ENCODE measurements around the gene MAPK8IP1.

MAPK8IP1 gene

DNA sequence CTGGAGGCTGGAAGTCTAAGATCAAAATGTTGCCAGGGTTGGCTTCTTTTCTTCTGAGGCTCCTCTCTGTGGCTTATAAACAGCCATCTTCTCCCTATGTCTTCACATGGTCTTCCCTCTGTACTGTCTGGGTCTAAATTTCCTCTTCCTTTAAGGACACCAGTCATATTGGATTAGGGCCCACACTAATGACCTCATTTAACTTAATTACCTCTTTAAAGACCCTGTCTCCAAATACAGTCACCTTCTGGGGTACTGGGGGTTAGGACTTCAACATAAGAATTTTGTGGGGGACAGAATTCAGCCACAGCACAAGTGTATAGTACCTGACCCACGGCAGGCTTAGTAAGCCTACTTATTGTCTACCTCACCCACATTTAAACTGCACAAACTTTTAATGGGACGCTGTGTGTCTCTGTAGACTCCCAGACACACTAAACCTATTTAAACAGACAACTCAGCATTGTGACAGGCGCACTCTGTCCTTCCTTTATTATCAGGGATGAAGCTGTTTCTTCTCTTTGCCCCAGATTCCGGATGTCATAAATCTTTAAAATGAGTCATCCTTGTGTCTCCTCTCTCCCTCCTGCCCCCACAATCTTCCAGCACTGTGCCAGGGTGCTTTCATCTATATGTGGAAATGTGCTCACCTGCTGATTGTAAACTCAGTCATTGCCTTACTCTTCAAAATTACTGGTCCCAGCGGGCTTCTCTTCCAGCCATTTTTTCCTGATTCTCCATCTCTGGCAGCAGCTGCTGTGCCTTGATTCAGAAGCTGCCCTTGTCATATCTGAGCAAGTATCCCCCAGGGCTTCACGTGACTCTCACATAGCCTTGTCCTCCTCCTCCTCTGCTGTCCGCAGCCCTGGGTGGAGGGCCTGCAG lies 5.4 kb upstream of the MAPK8IP1 start:
- Histone ChIP-seq H3K27ac (replicated peaks) (no peak overlapping the region), H3K27me3 (ENCODE audit: insufficient read depth, poor library complexity, severe bottlenecking) (no peaks in the 10 kb centered on the region), H3K4me3 (replicated peaks; ENCODE audit: insufficient read depth, low read length) (no peak overlapping the region)
- TF ChIP-seq, protein P1, sequence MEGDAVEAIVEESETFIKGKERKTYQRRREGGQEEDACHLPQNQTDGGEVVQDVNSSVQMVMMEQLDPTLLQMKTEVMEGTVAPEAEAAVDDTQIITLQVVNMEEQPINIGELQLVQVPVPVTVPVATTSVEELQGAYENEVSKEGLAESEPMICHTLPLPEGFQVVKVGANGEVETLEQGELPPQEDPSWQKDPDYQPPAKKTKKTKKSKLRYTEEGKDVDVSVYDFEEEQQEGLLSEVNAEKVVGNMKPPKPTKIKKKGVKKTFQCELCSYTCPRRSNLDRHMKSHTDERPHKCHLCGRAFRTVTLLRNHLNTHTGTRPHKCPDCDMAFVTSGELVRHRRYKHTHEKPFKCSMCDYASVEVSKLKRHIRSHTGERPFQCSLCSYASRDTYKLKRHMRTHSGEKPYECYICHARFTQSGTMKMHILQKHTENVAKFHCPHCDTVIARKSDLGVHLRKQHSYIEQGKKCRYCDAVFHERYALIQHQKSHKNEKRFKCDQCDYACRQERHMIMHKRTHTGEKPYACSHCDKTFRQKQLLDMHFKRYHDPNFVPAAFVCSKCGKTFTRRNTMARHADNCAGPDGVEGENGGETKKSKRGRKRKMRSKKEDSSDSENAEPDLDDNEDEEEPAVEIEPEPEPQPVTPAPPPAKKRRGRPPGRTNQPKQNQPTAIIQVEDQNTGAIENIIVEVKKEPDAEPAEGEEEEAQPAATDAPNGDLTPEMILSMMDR (IDR thresholded peaks at IDR 0.05; ENCODE audit: insufficient read depth, low read length): no peak
- DNase-seq (ENCODE audit: low read depth in 1 of 2, low spot score in 1 of 2): no peak

DNA sequence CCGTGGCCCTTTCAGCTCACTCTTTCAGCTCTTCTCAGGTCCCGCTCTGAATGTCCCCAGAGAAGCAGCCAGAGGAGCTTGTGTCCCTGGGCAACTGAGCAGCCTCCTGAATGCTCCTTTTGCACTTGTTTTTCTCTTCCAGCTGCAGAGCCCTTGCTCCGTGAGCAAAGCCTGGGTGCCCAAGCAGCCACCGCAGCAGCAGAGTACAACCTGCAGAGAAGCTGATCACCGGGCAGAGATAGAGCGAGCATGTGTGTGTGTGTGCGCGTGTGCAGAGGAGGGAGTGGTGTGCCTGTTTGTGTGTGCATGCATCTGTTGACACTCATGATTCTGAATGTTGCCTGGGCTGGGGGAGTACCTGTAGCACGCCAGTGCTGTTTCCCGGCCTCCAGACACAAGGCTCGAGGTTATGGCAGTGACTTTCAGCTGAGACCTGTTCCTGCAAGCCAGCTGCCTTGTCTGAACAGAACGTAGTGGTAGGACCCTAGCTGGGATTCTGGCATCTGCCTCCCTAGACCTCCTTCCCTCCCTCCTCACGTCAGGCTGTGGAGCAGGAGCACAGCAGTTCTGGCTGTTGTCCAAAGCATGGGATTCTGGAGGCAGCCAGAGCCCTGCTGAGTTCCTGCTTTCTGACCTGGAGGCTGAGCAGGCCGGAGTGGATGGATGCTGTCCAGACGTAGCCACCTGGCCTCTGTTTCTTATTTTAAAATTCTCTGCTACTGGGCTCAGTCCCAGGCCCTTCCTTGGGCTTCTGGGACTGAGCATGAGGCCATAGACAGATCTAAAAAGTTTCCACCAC lies 4.5 kb upstream of the MAPK8IP1 start:
- DNase-seq (ENCODE audit: low read depth in 1 of 2, low spot score in 1 of 2): no peak
- H3K27me3 ChIP-seq (ENCODE audit: insufficient read depth, poor library complexity, severe bottlenecking): no peaks in the 10 kb centered on the region
- no peak overlapping the region for H3K4me3 ChIP-seq (replicated peaks; ENCODE audit: insufficient read depth, low read length)
- TF ChIP-seq GABPA (IDR thresholded peaks at IDR 0.05; ENCODE audit: low read depth): no peak
- no peak for TF ChIP-seq SPI1 (IDR thresholded peaks at IDR 0.05; ENCODE audit: borderline replicate concordance, low read depth)
- TF ChIP-seq POLR2AphosphoS5 (IDR thresholded peaks at IDR 0.05; ENCODE audit: low read depth): no peak
- TF ChIP-seq, protein P1 (IDR thresholded peaks at IDR 0.05; ENCODE audit: insufficient read depth, low read length): no peak
- TF ChIP-seq, protein P2, sequence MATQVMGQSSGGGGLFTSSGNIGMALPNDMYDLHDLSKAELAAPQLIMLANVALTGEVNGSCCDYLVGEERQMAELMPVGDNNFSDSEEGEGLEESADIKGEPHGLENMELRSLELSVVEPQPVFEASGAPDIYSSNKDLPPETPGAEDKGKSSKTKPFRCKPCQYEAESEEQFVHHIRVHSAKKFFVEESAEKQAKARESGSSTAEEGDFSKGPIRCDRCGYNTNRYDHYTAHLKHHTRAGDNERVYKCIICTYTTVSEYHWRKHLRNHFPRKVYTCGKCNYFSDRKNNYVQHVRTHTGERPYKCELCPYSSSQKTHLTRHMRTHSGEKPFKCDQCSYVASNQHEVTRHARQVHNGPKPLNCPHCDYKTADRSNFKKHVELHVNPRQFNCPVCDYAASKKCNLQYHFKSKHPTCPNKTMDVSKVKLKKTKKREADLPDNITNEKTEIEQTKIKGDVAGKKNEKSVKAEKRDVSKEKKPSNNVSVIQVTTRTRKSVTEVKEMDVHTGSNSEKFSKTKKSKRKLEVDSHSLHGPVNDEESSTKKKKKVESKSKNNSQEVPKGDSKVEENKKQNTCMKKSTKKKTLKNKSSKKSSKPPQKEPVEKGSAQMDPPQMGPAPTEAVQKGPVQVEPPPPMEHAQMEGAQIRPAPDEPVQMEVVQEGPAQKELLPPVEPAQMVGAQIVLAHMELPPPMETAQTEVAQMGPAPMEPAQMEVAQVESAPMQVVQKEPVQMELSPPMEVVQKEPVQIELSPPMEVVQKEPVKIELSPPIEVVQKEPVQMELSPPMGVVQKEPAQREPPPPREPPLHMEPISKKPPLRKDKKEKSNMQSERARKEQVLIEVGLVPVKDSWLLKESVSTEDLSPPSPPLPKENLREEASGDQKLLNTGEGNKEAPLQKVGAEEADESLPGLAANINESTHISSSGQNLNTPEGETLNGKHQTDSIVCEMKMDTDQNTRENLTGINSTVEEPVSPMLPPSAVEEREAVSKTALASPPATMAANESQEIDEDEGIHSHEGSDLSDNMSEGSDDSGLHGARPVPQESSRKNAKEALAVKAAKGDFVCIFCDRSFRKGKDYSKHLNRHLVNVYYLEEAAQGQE (IDR thresholded peaks at IDR 0.05; ENCODE audit: insufficient replicate concordance, low read depth): no peak
- no peak overlapping the region for H3K27ac ChIP-seq (replicated peaks)

DNA sequence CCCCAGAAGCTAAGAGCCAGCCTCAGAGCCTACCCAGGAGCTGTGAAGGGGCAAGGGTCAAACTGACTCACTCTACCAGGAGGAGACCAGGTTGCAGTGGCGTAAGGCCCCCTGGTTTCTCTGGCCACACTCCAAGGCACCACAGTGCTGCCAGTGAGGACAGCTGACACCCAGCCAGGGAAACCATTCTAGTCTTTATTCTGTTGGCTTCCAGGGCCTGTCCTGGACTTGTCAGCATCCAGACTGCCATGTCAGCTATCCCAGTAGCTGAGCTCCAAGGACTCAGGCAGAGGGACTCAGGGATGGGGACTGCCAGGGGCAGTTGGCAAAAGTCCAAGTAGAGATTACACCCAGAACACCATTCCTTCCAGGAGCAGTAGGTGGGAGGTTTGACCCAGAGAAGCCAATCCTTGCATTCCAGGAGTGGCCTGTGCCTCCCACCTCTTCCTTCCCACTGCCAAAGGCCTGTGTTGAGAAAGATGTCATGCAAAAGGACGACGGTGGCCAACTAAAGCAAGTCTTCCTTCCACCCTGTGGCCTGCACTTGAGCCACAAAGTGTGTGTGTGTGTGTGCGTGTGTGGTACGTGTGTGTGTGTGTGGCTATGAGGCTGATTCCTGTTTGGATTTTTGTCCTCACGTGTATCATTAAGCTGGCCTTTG lies 3.6 kb upstream of the MAPK8IP1 start:
- TF ChIP-seq, protein P2 (IDR thresholded peaks at IDR 0.05; ENCODE audit: insufficient replicate concordance, low read depth): no peak
- TF ChIP-seq POLR2AphosphoS5 (IDR thresholded peaks at IDR 0.05; ENCODE audit: low read depth) (no peak), SPI1 (IDR thresholded peaks at IDR 0.05; ENCODE audit: borderline replicate concordance, low read depth) (no peak), GABPA (IDR thresholded peaks at IDR 0.05; ENCODE audit: low read depth) (no peak)
- TF ChIP-seq, protein P1 (IDR thresholded peaks at IDR 0.05; ENCODE audit: insufficient read depth, low read length): no peak
- Histone ChIP-seq H3K4me3 (replicated peaks; ENCODE audit: insufficient read depth, low read length) (no peak overlapping the region), H3K27ac (replicated peaks) (no peak overlapping the region), H3K27me3 (ENCODE audit: insufficient read depth, poor library complexity, severe bottlenecking) (no peaks in the 10 kb centered on the region)
- DNase-seq (ENCODE audit: low read depth in 1 of 2, low spot score in 1 of 2): no peak

Data from HL-60 (cell line).